Measurements from ENCODE around the gene HYAL4.
"Not testable (repeated sequence)": the region's sequence is repeated elsewhere in the genome, so short reads cannot be mapped to it uniquely, and the experiment has no call there.

The HYAL4 gene

GRCh38 chr7:123823898-123824753 is 20.8 kb upstream of the HYAL4 start:
- no peak overlapping the region for H3K4me3 ChIP-seq (replicated peaks; ENCODE audit: low read depth, low read length)
- no peak for TF ChIP-seq CTCF (IDR thresholded peaks at IDR 0.05; ENCODE audit: low read length, missing control alignments)
- DNase-seq (ENCODE audit: low read depth) = no peak

GRCh38 chr7:123824754-123825067 is 20.3 kb upstream of the HYAL4 start:
- no peak overlapping the region for H3K4me3 ChIP-seq (replicated peaks; ENCODE audit: low read depth, low read length)
- DNase-seq (ENCODE audit: low read depth) = no peak
- no peak for TF ChIP-seq CTCF (IDR thresholded peaks at IDR 0.05; ENCODE audit: low read length, missing control alignments)

GRCh38 chr7:123828805-123829204 is 16.2 kb upstream of the HYAL4 start:
- no peak for TF ChIP-seq CTCF (IDR thresholded peaks at IDR 0.05; ENCODE audit: low read length, missing control alignments)
- H3K4me3 ChIP-seq (replicated peaks; ENCODE audit: low read depth, low read length) = no peak overlapping the region
- DNase-seq (ENCODE audit: low read depth) = no peak

GRCh38 chr7:123836656-123837055 is 8.3 kb upstream of the HYAL4 start:
- DNase-seq (ENCODE audit: low read depth) = no peak
- no peak for TF ChIP-seq CTCF (IDR thresholded peaks at IDR 0.05; ENCODE audit: low read length, missing control alignments)
- H3K4me3 ChIP-seq (replicated peaks; ENCODE audit: low read depth, low read length) = no peak overlapping the region

GRCh38 chr7:123839106-123839505 is 5.9 kb upstream of the HYAL4 start:
- not testable (repeated sequence) for H3K4me3 ChIP-seq (replicated peaks; ENCODE audit: low read depth, low read length); DNase-seq (ENCODE audit: low read depth)

GRCh38 chr7:123844142-123844541 is 827 bp upstream of the HYAL4 start:
- not testable (repeated sequence) for H3K4me3 ChIP-seq (replicated peaks; ENCODE audit: low read depth, low read length); DNase-seq (ENCODE audit: low read depth)

GRCh38 chr7:123845823-123846216 is 851 bp downstream of the HYAL4 start:
- DNase-seq (ENCODE audit: low read depth) = no peak
- TF ChIP-seq CTCF (IDR thresholded peaks at IDR 0.05; ENCODE audit: low read length, missing control alignments) = no peak
- no peak overlapping the region for H3K4me3 ChIP-seq (replicated peaks; ENCODE audit: low read depth, low read length)

- peak; percentile 73 for DNase-seq (ENCODE audit: low read depth)
These were observed 1.4 kb downstream of the HYAL4 start for GRCh38 chr7:123846217-123846891.

More at GRCh38 chr7:123846217-123846891, 1.4 kb downstream of the HYAL4 start:
- TF ChIP-seq CTCF (IDR thresholded peaks at IDR 0.05; ENCODE audit: low read length, missing control alignments) = no peak
- no peak overlapping the region for H3K4me3 ChIP-seq (replicated peaks; ENCODE audit: low read depth, low read length)
